ENCODE results near the gene MNT. TPM values are rescaled to one million over a fixed set of nuclear protein-coding genes. Genes with fewer than 3 reads are reported as not detected.

Gene MNT
- total RNA-seq, 4 donors from 2014 or later = 1.8 to 32.6 (median 7.8) TPM

- TF ChIP-seq CTCF (IDR thresholded peaks at IDR 0.05) (no peak), POLR2A (IDR thresholded peaks at IDR 0.05) (no peak)
- no peak for DNase-seq
- Histone ChIP-seq H3K27ac (no peak overlapping the region), H3K4me1 (no peaks in the 10 kb centered on the region), H3K36me3 (no peaks in the 10 kb centered on the region), H3K9me3 (no peaks in the 10 kb centered on the region), H3K4me3 (no peak overlapping the region), H3K27me3 (no peaks in the 10 kb centered on the region)
- intact Hi-C loops (cut with DNase I; ENCODE audit: low total_unique reads) = no loop called here
Measured at GRCh38 chr17:2435862-2436261, 35.0 kb upstream of the MNT start.

- Histone ChIP-seq H3K4me1 (no peaks in the 10 kb centered on the region), H3K27me3 (no peaks in the 10 kb centered on the region), H3K9me3 (no peaks in the 10 kb centered on the region), H3K4me3 (no peak overlapping the region), H3K27ac (no peak overlapping the region), H3K36me3 (no peaks in the 10 kb centered on the region)
- TF ChIP-seq CTCF (IDR thresholded peaks at IDR 0.05) = no peak
- no peak for TF ChIP-seq POLR2A (IDR thresholded peaks at IDR 0.05)
- intact Hi-C loops (cut with DNase I; ENCODE audit: low total_unique reads) = no loop called here
- DNase-seq = no peak
Measured at GRCh38 chr17:2435181-2435741, 34.4 kb upstream of the MNT start.

- H3K27ac ChIP-seq = no peak overlapping the region
- H3K4me1 ChIP-seq = no peaks in the 10 kb centered on the region
- no peak for DNase-seq
- intact Hi-C loops (cut with DNase I; ENCODE audit: low total_unique reads) = no loop called here
- H3K4me3 ChIP-seq = no peak overlapping the region
- no peaks in the 10 kb centered on the region for H3K36me3 ChIP-seq
- no peaks in the 10 kb centered on the region for H3K9me3 ChIP-seq
- TF ChIP-seq POLR2A (IDR thresholded peaks at IDR 0.05) = no peak
- no peaks in the 10 kb centered on the region for H3K27me3 ChIP-seq
Measured at GRCh38 chr17:2433696-2434095, 32.8 kb upstream of the MNT start.

GRCh38 chr17:2427910-2428309, 27.1 kb upstream of the MNT start:
- intact Hi-C loops (cut with DNase I; ENCODE audit: low total_unique reads) = no loop called here

DNA sequence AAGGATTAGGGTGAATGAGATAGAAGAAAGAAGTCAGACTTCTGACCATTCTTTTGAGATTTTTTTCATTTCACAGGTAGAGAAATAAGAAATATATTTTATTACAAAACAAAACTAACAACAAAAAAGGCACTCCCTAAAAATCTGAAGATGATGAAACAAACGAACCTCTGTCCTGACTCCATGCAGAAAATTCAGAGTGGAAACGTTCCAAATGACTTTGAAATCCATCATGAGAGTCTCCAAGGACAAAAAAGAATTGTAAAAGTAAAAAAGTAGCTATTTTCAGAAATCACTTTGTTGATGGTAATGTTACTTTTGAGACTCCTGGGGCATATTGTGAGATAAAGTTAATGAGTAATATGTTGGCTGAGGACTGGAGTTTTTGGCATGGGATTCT, 26.4 kb upstream of the MNT start:
- intact Hi-C loops (cut with DNase I; ENCODE audit: low total_unique reads) = no loop called here
- H3K27ac ChIP-seq = no peak overlapping the region
- H3K4me3 ChIP-seq = no peak overlapping the region
- no peak for DNase-seq
- no peaks in the 10 kb centered on the region for H3K36me3 ChIP-seq
- H3K27me3 ChIP-seq = no peaks in the 10 kb centered on the region
- no peaks in the 10 kb centered on the region for H3K4me1 ChIP-seq
- no peaks in the 10 kb centered on the region for H3K9me3 ChIP-seq
- TF ChIP-seq CTCF (IDR thresholded peaks at IDR 0.05) = no peak
- no peak for TF ChIP-seq POLR2A (IDR thresholded peaks at IDR 0.05)

More at GRCh38 chr17:2427910-2428309, 27.1 kb upstream of the MNT start:
- no peak for DNase-seq
- H3K4me3 ChIP-seq = no peak overlapping the region
- H3K27ac ChIP-seq = no peak overlapping the region
- H3K27me3 ChIP-seq = no peaks in the 10 kb centered on the region
- H3K9me3 ChIP-seq = no peaks in the 10 kb centered on the region
- no peak for TF ChIP-seq POLR2A (IDR thresholded peaks at IDR 0.05)
- TF ChIP-seq CTCF (IDR thresholded peaks at IDR 0.05) = no peak
- H3K4me1 ChIP-seq = no peaks in the 10 kb centered on the region
- no peaks in the 10 kb centered on the region for H3K36me3 ChIP-seq

GRCh38 chr17:2423271-2423670, 22.4 kb upstream of the MNT start:
- TF ChIP-seq POLR2A (IDR thresholded peaks at IDR 0.05) (no peak), CTCF (IDR thresholded peaks at IDR 0.05) (no peak)
- H3K36me3 ChIP-seq = no peaks in the 10 kb centered on the region
- no peaks in the 10 kb centered on the region for H3K9me3 ChIP-seq
- no peak overlapping the region for H3K27ac ChIP-seq
- H3K27me3 ChIP-seq = no peaks in the 10 kb centered on the region
- no peak for DNase-seq
- no peak overlapping the region for H3K4me3 ChIP-seq
- H3K4me1 ChIP-seq = no peaks in the 10 kb centered on the region
- intact Hi-C loops (cut with DNase I; ENCODE audit: low total_unique reads) = no loop called here
